ENCODE data around the gene HOXB9.

HOXB9 gene

GRCh38 chr17:48639136-48639535 lies 13.0 kb upstream of the HOXB9 start:
- no peak for DNase-seq

DNA sequence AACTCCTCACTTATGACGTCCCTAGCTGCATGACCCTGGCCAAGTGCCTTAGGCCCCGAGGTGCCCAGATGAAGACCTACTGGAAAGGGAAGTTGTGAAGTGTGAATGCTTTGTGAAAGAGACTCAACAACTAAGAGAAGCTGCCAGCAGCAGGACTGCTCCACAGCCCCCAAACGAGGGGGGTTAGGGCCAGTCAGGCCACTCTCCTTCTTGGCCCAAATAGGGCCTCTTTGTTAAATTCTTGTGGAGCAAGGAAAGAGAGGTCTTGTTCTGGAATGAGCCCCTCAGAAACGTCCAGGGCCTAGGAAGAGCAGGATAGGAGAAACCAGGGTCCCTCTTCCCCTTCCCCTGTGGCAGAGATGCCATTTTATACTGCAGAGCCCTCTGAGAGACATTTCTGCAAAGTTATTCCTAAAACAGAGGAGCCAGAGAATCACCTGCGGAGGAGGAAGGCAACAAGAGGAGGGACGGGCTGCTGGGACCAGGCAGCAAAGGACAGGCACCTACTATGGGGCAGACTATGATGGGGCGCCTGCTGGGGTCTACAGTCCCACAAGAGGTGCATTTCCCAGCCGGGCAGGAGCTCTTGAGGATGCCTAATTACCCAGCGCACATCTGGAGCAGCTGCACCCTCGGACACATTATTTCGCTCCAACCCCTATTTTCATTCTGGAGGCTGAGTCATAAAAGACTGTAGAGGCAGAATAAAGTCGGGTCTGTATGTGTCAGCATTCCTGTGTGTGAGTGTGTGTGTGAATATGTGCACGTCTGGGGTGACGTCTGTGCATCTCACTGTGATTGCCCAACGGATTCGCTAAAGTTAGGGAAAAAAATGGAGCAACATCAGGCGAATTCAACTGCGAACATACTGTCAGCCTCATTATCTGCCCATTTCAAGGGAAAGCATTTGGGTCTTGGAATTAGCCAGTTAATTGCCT lies 11.4 kb upstream of the HOXB9 start:
- peak; percentile 71 for DNase-seq

GRCh38 chr17:48636177-48637018 lies 10.2 kb upstream of the HOXB9 start:
- peak; percentile 44 for DNase-seq

GRCh38 chr17:48634493-48635208 lies 8.5 kb upstream of the HOXB9 start:
- no peak for DNase-seq

- no peak for DNase-seq
Observed at GRCh38 chr17:48633266-48633677, 7.1 kb upstream of the HOXB9 start.

DNA sequence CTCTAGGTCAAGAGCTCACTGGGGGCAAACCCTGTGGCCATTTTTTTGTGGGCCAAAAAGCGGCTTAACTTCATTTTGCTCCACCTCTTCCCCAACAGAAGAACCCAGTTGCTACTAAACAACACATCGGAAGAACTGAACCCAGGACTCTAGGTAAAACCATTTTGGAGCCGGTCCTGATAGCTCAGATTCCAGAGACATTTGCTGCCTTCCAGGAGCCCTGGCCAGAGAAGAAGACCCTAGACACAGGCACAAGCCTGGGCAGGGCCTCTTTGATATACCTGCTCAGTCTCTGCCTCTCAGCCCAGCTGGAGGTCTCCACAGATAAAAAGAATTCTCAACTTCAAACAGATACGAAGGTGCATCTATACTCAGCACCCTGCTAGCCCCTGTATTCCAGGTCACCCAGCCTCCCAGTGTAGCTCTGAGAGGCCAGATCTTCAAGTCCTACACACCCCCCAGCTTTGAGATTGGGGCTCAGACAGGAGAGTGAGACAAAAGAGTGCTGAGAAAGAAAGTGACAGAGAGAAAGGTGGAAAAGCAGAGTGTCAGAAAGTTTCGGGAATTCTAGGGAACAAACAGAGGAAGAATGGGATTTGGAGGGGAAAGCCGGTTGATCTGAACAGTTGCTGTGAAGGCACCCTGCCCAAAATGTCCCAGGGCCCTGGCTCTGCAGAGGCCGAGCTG lies 6.6 kb upstream of the HOXB9 start:
- DNase-seq = no peak

DNA sequence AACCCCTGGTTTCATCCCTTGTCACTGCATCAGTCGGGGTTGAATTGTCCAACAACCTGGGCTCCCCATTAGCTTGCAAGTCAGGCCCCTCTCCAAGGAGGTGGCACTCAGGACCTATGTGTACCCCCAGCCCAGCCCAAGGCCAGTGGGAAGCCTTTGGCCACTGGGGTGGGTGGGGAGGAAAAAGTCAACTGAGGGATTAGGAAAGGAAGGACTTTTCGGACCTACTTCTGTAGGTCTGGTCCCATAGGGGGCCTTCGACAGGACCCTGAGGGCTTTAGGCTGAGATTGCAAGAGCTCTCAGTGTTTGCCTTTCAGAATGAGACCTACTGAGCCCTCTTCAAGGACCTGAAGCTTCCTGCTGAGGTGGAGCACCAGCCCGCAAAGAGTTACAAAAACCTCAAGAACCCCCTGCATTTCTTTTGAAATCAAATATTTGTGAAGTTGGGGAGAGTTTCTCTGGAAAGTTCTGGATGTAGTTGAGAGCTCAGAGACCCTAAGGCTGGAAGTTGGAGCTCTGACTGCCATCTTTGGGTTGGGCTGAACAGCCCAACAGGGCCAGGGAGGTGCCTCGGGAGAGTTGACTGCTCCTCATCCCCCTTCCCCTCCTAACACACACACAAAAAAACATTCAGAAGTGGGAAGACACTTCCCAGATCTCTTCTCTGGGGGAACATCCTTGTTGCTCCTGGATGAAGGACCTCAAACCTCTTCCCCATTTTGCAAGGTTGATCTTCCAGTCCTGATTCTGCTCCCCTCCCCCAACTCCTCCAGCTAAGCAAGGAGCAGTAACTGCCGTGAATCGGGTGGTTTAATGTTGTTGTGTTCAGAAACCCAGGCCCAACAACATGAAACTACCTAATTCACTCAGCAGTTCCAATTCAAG lies 5.8 kb upstream of the HOXB9 start:
- DNase-seq = no peak

GRCh38 chr17:48630925-48631692 lies 5.0 kb upstream of the HOXB9 start:
- DNase-seq = no peak

DNA sequence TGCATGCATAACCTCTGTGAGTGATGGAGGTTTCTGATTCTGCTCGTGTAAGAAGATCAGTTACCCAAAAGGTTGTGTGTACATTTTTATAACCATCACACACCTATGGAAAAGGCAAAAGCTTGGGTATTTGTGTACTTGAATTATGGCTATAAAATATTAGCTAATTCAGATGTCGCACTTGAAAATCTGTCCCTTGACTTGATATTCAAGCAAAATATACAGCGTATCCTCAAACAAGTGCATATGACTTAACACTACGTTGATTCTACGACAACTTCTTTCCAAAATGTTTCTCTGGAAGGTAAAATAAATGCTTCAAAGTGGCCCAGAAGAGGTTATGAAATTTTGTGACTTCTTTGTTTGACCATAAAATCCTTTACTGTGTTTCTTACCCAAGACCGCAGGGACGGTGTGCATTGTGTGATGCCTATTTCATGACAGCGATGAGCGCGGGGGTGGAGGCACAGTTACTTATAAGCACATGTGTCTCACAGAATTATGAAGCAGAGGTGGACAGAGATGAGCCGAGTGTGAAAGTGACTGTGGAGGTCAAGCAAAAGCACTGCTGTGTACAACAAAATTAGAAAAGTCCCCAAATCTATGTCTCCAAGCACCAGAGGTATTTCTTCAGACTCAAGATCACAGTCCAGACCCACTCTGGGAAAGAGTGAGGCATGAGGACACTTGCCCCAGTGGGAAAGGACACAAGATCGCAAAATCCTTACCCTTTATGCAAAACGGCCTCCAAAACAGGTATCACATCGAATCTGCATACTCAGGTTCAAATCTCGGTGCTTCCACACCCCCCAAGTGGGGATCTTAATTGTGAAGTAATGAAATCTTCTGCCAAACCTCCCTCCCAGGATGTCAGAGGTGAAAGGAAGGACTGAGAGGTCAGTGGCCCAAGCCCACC lies 4.1 kb upstream of the HOXB9 start:
- DNase-seq = no peak

DNA sequence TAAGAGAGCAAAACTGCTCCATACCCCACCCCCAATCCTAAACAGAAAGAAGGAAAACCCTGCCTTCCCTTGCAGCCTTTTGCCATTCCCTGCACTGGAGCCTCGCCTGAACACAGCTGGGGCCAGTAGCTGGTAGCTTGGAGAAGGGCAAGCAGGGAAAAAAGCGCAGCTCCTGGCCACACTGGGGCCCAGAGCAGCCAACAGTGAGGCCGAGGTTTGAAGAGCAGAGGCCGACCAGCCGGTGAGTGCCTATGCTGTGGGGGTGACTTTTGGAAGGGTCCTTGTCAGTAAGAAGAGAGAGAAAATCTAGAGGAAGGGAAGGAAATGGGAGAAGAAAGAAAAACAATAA lies 3.2 kb upstream of the HOXB9 start:
- DNase-seq = no peak

- no peak for DNase-seq
Observed at GRCh38 chr17:48628649-48629410, 2.7 kb upstream of the HOXB9 start.

GRCh38 chr17:48627623-48628521 lies 1.7 kb upstream of the HOXB9 start:
- DNase-seq = no peak

GRCh38 chr17:48627118-48627597 lies 1.0 kb upstream of the HOXB9 start:
- DNase-seq = no peak

GRCh38 chr17:48625495-48626244 lies 488 bp downstream of the HOXB9 start:
- DNase-seq = peak; percentile 52

DNA sequence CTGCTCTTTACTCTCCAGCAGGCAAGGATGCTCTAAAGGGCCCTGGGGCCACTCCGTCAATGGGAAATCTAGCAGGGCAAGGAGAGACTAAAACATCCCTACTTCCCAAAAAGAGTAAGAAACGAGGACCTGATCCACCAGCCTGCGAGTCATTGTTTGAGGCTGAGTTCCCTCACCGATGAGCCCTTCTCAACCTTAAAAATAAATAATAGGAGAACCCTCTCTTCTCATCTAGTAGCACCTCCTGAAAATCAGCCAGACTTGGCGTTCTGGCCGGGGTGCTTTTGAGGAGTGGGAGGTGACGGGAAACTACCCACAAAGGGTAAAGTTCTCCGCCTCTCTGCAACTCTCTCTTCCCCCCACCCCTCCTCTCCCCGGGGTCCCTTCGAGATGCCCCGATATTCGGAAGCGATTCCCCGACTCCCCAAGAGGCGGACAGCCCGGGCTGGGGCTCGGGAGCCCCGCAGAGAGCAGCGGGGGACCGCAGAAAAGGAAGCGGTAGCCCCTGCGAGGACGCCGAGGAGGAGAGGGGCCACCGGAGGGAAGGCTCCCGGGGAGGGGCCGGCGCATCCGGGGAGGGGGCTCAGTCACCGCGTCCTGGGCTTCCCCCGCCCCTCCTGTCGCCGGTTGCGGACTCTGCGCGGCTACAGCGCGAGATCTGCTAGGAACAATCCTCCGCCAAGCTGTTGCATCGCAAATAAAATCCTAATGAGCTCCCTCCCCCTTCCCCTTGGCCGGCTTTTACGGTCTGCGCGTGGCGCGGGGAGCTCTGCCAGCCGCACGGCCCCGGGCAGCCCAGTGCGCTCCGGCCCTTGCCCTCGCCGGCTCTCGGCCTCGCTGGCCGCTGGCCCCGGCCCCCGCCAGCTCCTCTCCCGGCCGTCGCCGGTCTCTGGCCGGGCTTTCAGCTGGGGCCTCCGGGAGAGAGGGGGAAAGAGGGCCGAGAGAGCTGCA lies 1.3 kb downstream of the HOXB9 start:
- no peak for DNase-seq

DNA sequence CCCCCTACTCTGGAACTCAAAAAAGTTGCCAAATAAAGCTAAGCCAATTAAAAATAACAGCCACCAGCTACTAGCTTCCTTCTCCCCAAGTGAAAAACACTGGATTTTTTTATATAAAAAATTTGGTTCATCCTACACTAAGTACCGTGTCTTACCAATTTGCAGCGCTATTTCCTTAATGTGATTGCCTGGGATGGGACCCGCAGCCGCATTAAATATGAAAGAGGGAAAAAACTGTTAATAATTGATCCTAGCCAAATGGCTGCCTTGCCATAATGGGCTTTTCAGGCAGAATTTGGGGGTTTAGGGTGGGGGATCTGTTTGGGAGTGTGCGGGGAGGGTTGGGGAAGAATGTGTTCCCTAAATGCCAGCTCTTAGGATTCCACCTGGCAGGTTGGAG lies 2.0 kb downstream of the HOXB9 start:
- no peak for DNase-seq

All from NCI-H226 (cell line).